HUES6 (cell line): ENCODE results near the gene UXS1.

Experiments used
- H3K27ac ChIP-seq: 2 replicates; pipeline ENCODE4 v1.7.0; 2013; ENCODE audit warnings: low read depth, mild to moderate bottlenecking, low read length, inconsistent platforms
- H3K27me3 ChIP-seq: 2 replicates; pipeline ENCODE4 v1.6.1; 2013; ENCODE audit warnings: low read length; ENCODE audit not compliant: control insufficient read depth, insufficient read depth
- H3K36me3 ChIP-seq: 2 replicates; pipeline ENCODE4 v1.6.1; 2013; ENCODE audit warnings: low read length; ENCODE audit not compliant: control insufficient read depth, insufficient read depth
- H3K4me1 ChIP-seq: 2 replicates; pipeline ENCODE4 v1.6.1; 2013; ENCODE audit warnings: low read length; ENCODE audit not compliant: control insufficient read depth, insufficient read depth
- H3K4me3 ChIP-seq: 2 replicates; pipeline ENCODE4 v1.5.1; 2013; ENCODE audit warnings: low read depth, low read length
- H3K9ac ChIP-seq: one replicate; pipeline ENCODE4 v1.6.1; 2013; ENCODE audit warnings: mild to moderate bottlenecking, low read length
- H3K9me3 ChIP-seq: 2 replicates; pipeline ENCODE4 v1.6.1; 2013; ENCODE audit warnings: low read depth, low read length; ENCODE audit not compliant: control insufficient read depth, insufficient read depth

UXS1 gene

DNA sequence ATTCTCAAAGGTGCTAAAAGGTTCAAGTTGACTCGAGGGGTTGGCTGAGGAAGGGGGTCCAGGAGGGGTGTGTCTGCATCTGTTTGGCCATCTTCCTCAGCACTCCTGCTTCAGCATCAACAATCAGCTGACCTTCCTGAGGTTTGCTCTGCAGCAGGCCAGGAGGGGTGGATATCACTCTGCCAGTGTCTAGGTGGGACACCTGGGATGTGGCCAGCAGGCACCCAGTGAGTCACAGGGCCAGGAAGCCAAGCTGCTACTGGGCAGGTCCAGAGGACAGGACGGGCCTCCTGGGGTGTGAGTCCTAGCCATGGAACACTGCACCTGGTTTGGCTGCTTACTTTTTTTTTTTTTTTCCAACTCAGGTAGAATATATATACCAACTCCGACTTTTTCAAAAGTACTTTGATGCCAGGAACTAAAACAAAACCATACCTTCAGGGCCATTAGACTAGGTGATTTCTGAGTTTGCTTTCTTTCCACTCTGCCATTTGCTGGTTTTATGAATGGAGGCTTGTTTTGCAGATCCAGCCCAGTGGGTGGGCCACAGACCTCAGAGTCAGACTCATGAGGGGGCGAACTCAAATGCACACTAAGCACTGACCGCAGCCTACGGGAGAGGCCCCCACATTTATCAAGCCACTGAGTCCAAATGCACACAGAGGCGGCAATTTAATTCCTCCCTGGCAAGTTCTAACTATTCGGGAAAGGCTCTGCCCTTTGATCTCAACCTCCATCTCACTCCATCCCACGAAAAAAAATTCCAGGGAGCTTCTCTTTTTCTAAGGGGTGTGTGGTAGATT lies 76.0 kb downstream of the UXS1 start:
- Histone ChIP-seq H3K4me1 (peaks cover 13% of the 10 kb centered on the region), H3K36me3 (peaks cover 70% of the 10 kb centered on the region)

DNA sequence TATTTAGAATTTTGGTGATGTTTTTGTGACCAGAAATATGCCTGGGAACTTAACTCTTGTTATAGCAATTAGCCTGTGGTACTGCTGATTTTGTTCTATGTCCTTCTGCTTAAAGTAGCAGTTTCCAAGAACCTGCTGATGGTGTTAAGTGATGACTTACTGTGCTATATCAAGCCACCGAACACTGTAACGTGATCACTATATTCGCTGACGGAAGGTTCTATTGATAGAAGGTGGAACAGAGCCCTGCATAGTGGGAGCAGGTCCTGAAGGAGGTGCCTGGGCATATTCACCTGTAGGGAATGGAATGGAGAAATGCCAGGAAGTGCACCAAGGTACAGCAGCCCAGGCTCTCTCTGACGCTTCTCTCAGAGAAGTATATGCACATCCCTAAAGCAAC lies 76.8 kb downstream of the UXS1 start:
- Histone ChIP-seq H3K36me3 (peaks cover 69% of the 10 kb centered on the region), H3K9me3 (no peaks in the 10 kb centered on the region), H3K9ac (no peak overlapping the region), H3K27ac (no peak overlapping the region), H3K27me3 (no peaks in the 10 kb centered on the region), H3K4me3 (no peak overlapping the region), H3K4me1 (peaks cover 13% of the 10 kb centered on the region)

More for the DNA sequence above, 76.0 kb downstream of the UXS1 start:
- Histone ChIP-seq H3K9me3 (no peaks in the 10 kb centered on the region), H3K27me3 (no peaks in the 10 kb centered on the region), H3K27ac (no peak overlapping the region), H3K4me3 (no peak overlapping the region), H3K9ac (no peak overlapping the region)

DNA sequence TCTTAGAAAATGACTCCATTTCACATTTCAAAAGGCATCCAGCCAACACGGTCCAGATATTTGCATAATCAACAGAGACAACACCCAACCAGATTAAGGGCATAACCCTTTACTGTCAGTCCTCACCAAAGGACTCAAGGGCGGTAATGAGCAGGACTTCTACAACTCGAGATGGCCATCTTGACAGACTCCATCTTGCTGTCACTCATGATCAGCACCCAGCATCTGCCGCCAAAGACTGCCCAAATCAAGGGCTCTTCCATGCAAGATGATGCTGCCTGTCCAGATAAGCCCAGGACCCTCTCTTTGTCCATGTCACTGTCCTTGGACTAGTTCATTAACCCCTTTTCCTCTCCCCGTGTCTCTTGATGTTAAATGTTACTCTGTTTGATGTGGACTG lies 77.9 kb downstream of the UXS1 start:
- H3K4me3 ChIP-seq: no peak overlapping the region
- no peaks in the 10 kb centered on the region for H3K9me3 ChIP-seq
- no peak overlapping the region for H3K9ac ChIP-seq
- H3K27ac ChIP-seq: no peak overlapping the region
- H3K4me1 ChIP-seq: peaks cover 13% of the 10 kb centered on the region
- H3K27me3 ChIP-seq: no peaks in the 10 kb centered on the region
- peaks cover 70% of the 10 kb centered on the region for H3K36me3 ChIP-seq

DNA sequence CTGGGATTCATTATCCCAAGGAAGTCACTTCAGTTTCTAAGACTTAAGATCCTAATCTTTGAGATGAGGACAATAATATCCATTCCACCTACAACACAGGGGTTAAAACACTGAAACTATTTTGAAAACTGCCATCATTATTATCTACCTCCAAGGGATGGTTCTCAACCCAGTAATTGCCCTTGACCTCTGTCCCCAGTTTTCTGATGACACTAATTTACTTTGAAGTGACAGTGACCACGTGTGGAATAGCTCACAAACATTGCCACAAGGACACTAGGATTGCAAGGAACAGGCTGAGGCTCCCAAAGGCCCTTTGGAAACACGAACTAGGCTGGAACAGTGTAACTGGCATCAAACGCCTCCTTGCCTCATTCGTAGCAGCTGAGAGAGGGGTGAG lies 78.4 kb downstream of the UXS1 start:
- H3K9ac ChIP-seq: no peak overlapping the region
- H3K9me3 ChIP-seq: no peaks in the 10 kb centered on the region
- peaks cover 13% of the 10 kb centered on the region for H3K4me1 ChIP-seq
- no peak overlapping the region for H3K27ac ChIP-seq
- H3K4me3 ChIP-seq: no peak overlapping the region
- H3K27me3 ChIP-seq: no peaks in the 10 kb centered on the region
- peaks cover 70% of the 10 kb centered on the region for H3K36me3 ChIP-seq

DNA sequence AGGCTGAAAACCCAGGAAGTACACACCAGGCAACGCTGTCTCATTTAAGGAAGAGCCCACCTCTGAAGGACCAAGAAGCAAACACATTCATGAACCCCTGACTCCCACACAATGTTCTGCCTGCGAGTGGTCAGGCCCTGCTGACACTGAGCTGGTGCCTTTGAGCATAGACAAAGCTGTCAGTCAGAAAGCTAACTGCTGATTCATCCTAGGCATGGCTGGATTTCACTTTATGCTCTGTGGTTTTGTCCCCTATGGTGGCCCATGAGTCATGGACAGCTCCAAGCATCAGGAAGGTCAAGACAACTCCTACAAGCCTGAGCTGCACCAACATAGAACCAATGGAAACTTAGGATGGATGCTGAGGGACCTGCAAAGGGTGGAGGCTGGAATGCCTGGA lies 78.9 kb downstream of the UXS1 start:
- Histone ChIP-seq H3K4me3 (no peak overlapping the region), H3K9ac (no peak overlapping the region), H3K36me3 (peaks cover 70% of the 10 kb centered on the region), H3K27ac (no peak overlapping the region), H3K9me3 (no peaks in the 10 kb centered on the region), H3K4me1 (peaks cover 13% of the 10 kb centered on the region), H3K27me3 (no peaks in the 10 kb centered on the region)

DNA sequence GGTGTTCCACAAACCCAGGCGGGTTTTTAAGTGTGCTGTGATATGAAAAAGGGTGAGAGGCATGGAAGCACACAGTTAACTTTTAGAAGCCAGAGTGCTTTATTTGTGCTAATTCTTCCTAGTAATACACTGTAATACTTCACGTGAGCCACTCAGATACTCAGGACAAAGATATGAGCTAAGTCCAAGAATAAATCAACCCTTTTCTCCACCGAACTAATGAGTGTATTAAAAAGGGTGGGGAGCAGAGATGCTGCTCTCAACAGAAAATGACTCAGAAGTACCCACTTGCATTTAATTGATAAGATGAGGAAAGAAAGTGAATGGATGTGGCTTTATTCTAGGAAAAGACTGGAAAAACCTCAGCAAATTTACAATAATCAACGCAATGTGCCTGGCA lies 79.9 kb downstream of the UXS1 start:
- Histone ChIP-seq H3K4me3 (no peak overlapping the region), H3K27me3 (no peaks in the 10 kb centered on the region), H3K27ac (no peak overlapping the region)

DNA sequence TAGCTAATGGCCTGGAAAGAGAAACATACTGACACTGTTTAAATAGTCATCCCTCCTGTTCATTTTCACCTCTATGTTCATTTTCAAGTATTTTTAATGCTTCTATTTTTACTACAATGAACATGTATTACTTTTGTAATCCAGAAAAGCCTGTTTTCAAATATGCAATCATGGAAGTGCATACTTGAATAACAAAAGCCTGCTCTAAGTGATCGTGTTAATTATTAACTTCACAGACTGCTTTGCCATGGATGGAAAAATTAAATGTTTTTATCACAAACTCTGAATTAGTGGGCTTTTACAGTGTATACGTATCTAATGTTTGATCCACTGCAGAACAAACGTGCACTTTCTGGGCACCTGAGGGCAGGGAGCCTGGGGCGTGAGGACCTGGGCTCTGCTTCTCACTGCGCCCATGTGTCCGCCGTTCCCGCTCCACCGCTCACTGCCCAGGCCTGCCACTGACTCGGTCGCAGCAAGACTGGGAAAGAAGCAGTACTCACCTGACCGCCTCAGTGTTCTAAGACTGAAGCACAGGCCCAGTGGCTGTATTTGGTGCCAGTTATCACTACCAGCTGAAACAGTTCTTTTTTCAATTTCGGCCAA lies 80.6 kb downstream of the UXS1 start:
- peaks cover 78% of the 10 kb centered on the region for H3K36me3 ChIP-seq
- no peak overlapping the region for H3K27ac ChIP-seq
- peaks cover 7% of the 10 kb centered on the region; the same call in 1 of the 2 replicates for H3K4me1 ChIP-seq

More for the DNA sequence above, 79.9 kb downstream of the UXS1 start:
- Histone ChIP-seq H3K9me3 (no peaks in the 10 kb centered on the region), H3K9ac (no peak overlapping the region), H3K36me3 (peaks cover 73% of the 10 kb centered on the region), H3K4me1 (peaks cover 10% of the 10 kb centered on the region)

DNA sequence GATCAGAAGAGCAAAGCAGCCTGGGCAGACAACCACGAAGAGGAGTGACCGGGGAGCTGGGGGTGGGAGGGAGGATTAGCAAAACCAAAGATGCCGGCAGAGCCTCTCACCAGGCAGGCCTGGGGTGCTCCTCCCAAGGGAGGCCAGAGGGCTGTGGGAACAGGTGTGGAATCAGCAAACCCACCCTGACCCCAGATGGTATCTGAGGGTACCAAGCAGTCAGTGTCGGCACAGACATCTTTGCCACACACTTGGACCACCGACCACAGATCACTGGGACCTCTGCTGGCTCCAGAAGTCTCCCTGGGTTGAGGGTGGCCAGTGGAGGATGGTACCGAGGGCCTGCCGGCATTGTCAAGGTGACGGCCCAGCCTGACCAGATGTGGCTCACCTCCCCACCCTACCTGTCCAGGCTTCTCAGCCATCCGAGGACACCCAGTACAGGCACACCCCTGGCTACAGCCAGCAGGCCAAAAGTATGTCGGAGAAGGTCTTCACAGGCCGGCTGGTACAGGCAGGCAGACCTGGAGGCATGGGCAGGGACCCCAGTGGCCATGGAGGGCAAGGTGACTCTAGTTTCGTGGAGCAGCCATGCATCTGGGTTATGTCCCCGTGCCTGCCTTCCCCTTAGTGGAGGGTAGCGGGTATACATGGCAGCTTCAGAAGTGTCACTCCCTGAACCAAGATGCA lies 82.1 kb downstream of the UXS1 start:
- Histone ChIP-seq H3K9me3 (no peaks in the 10 kb centered on the region), H3K4me3 (no peak overlapping the region), H3K4me1 (no peaks in the 10 kb centered on the region), H3K9ac (no peak overlapping the region), H3K27me3 (no peaks in the 10 kb centered on the region), H3K27ac (no peak overlapping the region), H3K36me3 (peaks cover 83% of the 10 kb centered on the region)

More for the DNA sequence above, 80.6 kb downstream of the UXS1 start:
- Histone ChIP-seq H3K9me3 (no peaks in the 10 kb centered on the region), H3K9ac (no peak overlapping the region), H3K4me3 (no peak overlapping the region), H3K27me3 (no peaks in the 10 kb centered on the region)

DNA sequence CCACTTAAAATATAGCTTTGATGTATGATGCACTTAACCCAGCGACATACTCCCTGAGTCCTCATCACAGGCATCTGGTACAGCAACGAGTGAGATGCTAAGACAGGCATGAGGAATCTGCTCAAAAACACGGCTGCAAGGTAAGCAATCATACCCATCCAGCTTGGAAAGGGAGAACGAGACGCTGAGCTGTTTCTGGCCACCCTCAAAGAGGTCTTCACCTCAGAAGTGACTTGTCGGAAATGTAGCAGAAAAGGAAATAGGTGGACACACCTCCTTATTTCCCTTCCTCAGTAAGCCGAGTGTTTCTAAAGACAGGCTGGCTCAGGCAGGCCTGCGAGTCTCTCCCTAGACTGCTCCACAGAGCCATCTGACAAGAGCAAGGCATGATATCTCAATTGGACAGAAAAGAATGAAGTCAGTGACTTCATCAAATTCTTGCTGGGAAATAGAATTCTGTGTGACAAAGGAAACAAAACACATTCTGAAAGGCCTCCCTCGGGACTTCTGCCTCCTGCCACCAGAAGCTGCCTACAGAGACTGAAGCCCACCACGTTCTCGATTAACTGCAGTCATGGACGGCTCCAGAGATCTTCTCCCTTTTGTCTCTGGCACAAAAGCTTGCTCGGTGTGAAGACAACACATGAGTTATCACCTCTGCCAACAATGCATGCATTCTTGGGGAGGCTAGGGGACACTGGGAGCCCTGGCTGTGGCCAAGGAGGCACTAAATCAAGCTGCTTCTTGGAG lies 84.3 kb downstream of the UXS1 start:
- no peaks in the 10 kb centered on the region for H3K27me3 ChIP-seq
- no peaks in the 10 kb centered on the region for H3K9me3 ChIP-seq
- peaks cover 77% of the 10 kb centered on the region for H3K36me3 ChIP-seq
- H3K27ac ChIP-seq: no peak overlapping the region
- no peak overlapping the region for H3K9ac ChIP-seq
- no peaks in the 10 kb centered on the region for H3K4me1 ChIP-seq
- H3K4me3 ChIP-seq: no peak overlapping the region

DNA sequence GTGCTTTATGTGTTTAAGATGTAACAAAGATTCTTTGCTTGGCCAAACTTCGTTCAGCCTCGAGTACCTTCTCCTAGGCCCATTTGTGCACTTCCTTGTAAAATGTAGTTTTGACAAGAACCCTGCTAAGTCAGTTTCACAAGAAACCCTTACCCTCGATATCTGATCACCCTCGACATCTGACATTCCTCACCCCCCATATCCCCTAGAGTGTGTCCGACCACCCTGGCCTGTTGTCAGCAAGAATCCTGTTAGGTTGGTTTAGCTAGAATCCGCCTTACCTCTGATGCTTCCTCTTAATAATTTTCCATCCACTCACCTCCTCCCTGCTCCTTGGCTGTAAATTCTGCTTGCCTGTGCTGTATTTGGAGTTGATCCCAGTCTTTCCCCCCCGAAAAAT lies 85.3 kb downstream of the UXS1 start:
- Histone ChIP-seq H3K27me3 (no peaks in the 10 kb centered on the region), H3K4me1 (no peaks in the 10 kb centered on the region), H3K27ac (no peak overlapping the region), H3K4me3 (no peak overlapping the region), H3K36me3 (peaks cover 71% of the 10 kb centered on the region), H3K9me3 (no peaks in the 10 kb centered on the region), H3K9ac (no peak overlapping the region)
